Trophoblast cell (in vitro differentiated cells and primary cell): ENCODE data around the gene EVPLL.
"Not testable (repeated sequence)": the region's sequence is repeated elsewhere in the genome, so short reads cannot be mapped to it uniquely, and the experiment has no call there.

Experiments
- DNase-seq, 2 donors: peaks; one replicate each; pipeline ENCODE4 v3.0.0-alpha.2; 2016
- H2AFZ ChIP-seq: 2 replicates; pipeline ENCODE4 v1.6.1; 2013; ENCODE audit warnings: low read length, moderate library complexity, mild to moderate bottlenecking; ENCODE audit not compliant: insufficient read depth, poor library complexity
- H2AK5ac ChIP-seq: 2 replicates; pipeline ENCODE4 v1.6.1; 2013; ENCODE audit warnings: mild to moderate bottlenecking, low read length
- H2BK120ac ChIP-seq: 2 replicates; pipeline ENCODE4 v1.6.1; 2013; ENCODE audit warnings: low read length, mild to moderate bottlenecking, moderate library complexity; ENCODE audit not compliant: insufficient read depth, poor library complexity
- H2BK12ac ChIP-seq: 2 replicates; pipeline ENCODE4 v1.6.1; 2013; ENCODE audit warnings: mild to moderate bottlenecking, low read length, moderate library complexity
- H2BK5ac ChIP-seq: 2 replicates; pipeline ENCODE4 v1.6.1; 2013; ENCODE audit warnings: low read length, low read depth, moderate library complexity, mild to moderate bottlenecking; ENCODE audit not compliant: poor library complexity
- H3K14ac ChIP-seq: 2 replicates; pipeline ENCODE4 v1.6.1; 2013; ENCODE audit warnings: mild to moderate bottlenecking, low read length
- H3K18ac ChIP-seq: 2 replicates; pipeline ENCODE4 v1.6.1; 2013; ENCODE audit warnings: mild to moderate bottlenecking, low read length
- H3K23ac ChIP-seq: 2 replicates; pipeline ENCODE4 v1.6.1; 2013; ENCODE audit warnings: low read length
- H3K27ac ChIP-seq: 2 replicates; pipeline ENCODE4 v1.5.1; 2013; ENCODE audit warnings: low read depth, mild to moderate bottlenecking, inconsistent platforms, low read length, moderate library complexity
- H3K27me3 ChIP-seq: 2 replicates; pipeline ENCODE4 v1.6.1; 2013; ENCODE audit warnings: inconsistent platforms, mild to moderate bottlenecking, low read length, moderate library complexity; ENCODE audit not compliant: insufficient read depth
- H3K36me3 ChIP-seq, 2 experiments: 1 replicate in 1 of 2; 2 replicates in 1 of 2; pipeline ENCODE4 v1.6.1; 2013; ENCODE audit warnings: low read length in 2 of 2, mild to moderate bottlenecking in 2 of 2, moderate library complexity in 1 of 2; ENCODE audit not compliant: insufficient read depth in 2 of 2, control insufficient read depth in 1 of 2
- H3K4ac ChIP-seq: 2 replicates; pipeline ENCODE4 v1.6.1; 2013; ENCODE audit warnings: low read depth, mild to moderate bottlenecking, low read length, moderate library complexity
- H3K4me1 ChIP-seq, 2 experiments: 1 replicate in 1 of 2; 2 replicates in 1 of 2; pipeline ENCODE4 v1.6.1; 2013; ENCODE audit warnings: low read length in 2 of 2, mild to moderate bottlenecking in 2 of 2, moderate library complexity in 1 of 2; ENCODE audit not compliant: insufficient read depth in 2 of 2, control insufficient read depth in 1 of 2
- H3K4me2 ChIP-seq: 2 replicates; pipeline ENCODE4 v1.6.1; 2013; ENCODE audit warnings: inconsistent platforms, mild to moderate bottlenecking, low read length, moderate library complexity
- H3K4me3 ChIP-seq: 2 replicates; pipeline ENCODE4 v1.5.1; 2013; ENCODE audit warnings: mild to moderate bottlenecking, low read depth, low read length, inconsistent platforms
- H3K79me1 ChIP-seq: one replicate; pipeline ENCODE4 v1.6.1; 2013; ENCODE audit warnings: low read length
- H3K79me2 ChIP-seq: 2 replicates; pipeline ENCODE4 v1.6.1; 2013; ENCODE audit warnings: low read length, mild to moderate bottlenecking; ENCODE audit not compliant: control insufficient read depth, insufficient read depth, poor library complexity
- H3K9ac ChIP-seq: 2 replicates; pipeline ENCODE4 v1.6.1; 2013; ENCODE audit warnings: mild to moderate bottlenecking, low read length
- H3K9me3 ChIP-seq: 2 replicates; pipeline ENCODE4 v1.6.1; 2013; ENCODE audit warnings: low read depth, mild to moderate bottlenecking, control low read depth, inconsistent platforms, low read length; ENCODE audit not compliant: insufficient read depth
- H4K12ac ChIP-seq: 2 replicates; pipeline ENCODE4 v1.6.1; 2013; ENCODE audit warnings: low read depth, mild to moderate bottlenecking, low read length, moderate library complexity
- H4K8ac ChIP-seq: 2 replicates; pipeline ENCODE4 v1.6.1; 2013; ENCODE audit warnings: low read depth, mild to moderate bottlenecking, low read length, moderate library complexity
- H4K91ac ChIP-seq: one replicate; pipeline ENCODE4 v1.6.1; 2013; ENCODE audit warnings: low read depth, mild to moderate bottlenecking, low read length, moderate library complexity
- WGBS: extraction: QIAGEN DNeasy Blood & Tissue Kit; methylation state at CpG from one replicate; pipeline ENCODE4 v1.1.7; 2013; ENCODE audit warnings: missing lambda C conversion rate; ENCODE audit not compliant: insufficient read length, insufficient coverage; ENCODE audit errors: extremely low coverage; 5-methylcytosine and 5-hydroxymethylcytosine counted together

EVPLL gene

DNA sequence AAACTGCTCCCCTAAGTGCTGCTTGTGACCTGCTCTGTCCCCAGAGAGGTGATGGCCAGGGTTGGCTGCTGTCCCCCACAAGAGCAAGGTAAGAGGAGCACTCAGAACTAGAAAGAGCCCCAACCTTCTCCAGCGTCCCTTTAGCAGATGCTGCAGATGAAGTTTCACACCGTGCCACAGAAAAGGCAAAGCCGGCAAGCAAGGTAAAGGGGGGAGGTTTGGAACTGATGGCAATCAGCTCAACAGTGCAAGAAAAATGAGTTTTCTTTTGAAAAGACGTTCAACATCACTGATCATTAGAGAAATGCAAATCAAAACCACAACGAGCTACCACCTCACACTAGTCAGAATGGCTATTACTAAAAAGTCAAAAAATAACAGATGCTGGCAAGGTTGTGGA, 26.0 kb downstream of the EVPLL start:
- H3K4ac ChIP-seq, H3K18ac ChIP-seq, H2BK12ac ChIP-seq, H3K27me3 ChIP-seq, H3K9ac ChIP-seq, H2AK5ac ChIP-seq, H3K4me3 ChIP-seq, H3K9me3 ChIP-seq, DNase-seq, H4K91ac ChIP-seq, H4K12ac ChIP-seq, H2BK120ac ChIP-seq, H3K36me3 ChIP-seq, H2AFZ ChIP-seq, H3K27ac ChIP-seq, H3K23ac ChIP-seq, H3K14ac ChIP-seq, H3K79me2 ChIP-seq, H2BK5ac ChIP-seq, H3K4me2 ChIP-seq, H3K79me1 ChIP-seq, H3K4me1 ChIP-seq, H4K8ac ChIP-seq: not testable (repeated sequence)
- WGBS: no CpG with 5 or more reads among the region's 5 CpGs

- H2BK120ac ChIP-seq, H3K9me3 ChIP-seq, H2BK12ac ChIP-seq, H3K9ac ChIP-seq, H4K8ac ChIP-seq, H3K4me3 ChIP-seq, H3K4ac ChIP-seq, H4K12ac ChIP-seq, H2AK5ac ChIP-seq, H3K36me3 ChIP-seq, H2AFZ ChIP-seq, H3K14ac ChIP-seq, H3K79me2 ChIP-seq, H3K4me1 ChIP-seq, H3K27ac ChIP-seq, H3K18ac ChIP-seq, H2BK5ac ChIP-seq, H4K91ac ChIP-seq, H3K79me1 ChIP-seq, H3K4me2 ChIP-seq, H3K27me3 ChIP-seq, H3K23ac ChIP-seq: not testable (repeated sequence)
- DNase-seq: peak in 1 of 2 donors; percentile 2
- WGBS: no CpG with 5 or more reads among the region's 3 CpGs
These were observed 31.3 kb downstream of the EVPLL start for GRCh38 chr17:18408906-18409305.

GRCh38 chr17:18409321-18409720, 31.7 kb downstream of the EVPLL start:
- H3K23ac ChIP-seq, H2BK12ac ChIP-seq, H2AFZ ChIP-seq, H4K8ac ChIP-seq, H2AK5ac ChIP-seq, H3K27ac ChIP-seq, H3K79me1 ChIP-seq, DNase-seq, H4K12ac ChIP-seq, H3K4me2 ChIP-seq, H3K79me2 ChIP-seq, H3K9me3 ChIP-seq, H3K18ac ChIP-seq, H2BK120ac ChIP-seq, H4K91ac ChIP-seq, H2BK5ac ChIP-seq, H3K36me3 ChIP-seq, H3K4me1 ChIP-seq, H3K9ac ChIP-seq, H3K27me3 ChIP-seq, H3K4me3 ChIP-seq, H3K4ac ChIP-seq, H3K14ac ChIP-seq: not testable (repeated sequence)
- no CpG with 5 or more reads among the region's 6 CpGs for WGBS

- not testable (repeated sequence) for H2AFZ ChIP-seq, H3K18ac ChIP-seq, H3K27ac ChIP-seq, H3K9me3 ChIP-seq, H3K23ac ChIP-seq, H2BK12ac ChIP-seq, H2BK5ac ChIP-seq, H3K4me1 ChIP-seq, H3K79me1 ChIP-seq, H3K79me2 ChIP-seq, H3K36me3 ChIP-seq, H3K27me3 ChIP-seq, H2BK120ac ChIP-seq, H2AK5ac ChIP-seq, DNase-seq, H3K9ac ChIP-seq, H4K12ac ChIP-seq
- peak overlapping the region; percentile 20 for H3K14ac ChIP-seq
- 100% methylated on average over 1 of the region's 11 CpGs for WGBS
- H3K4ac ChIP-seq: peak overlapping the region; percentile 19
- H3K4me2 ChIP-seq: peak overlapping the region; percentile 79
- peak overlapping the region; percentile 51 for H3K4me3 ChIP-seq
- peak overlapping the region; percentile 9 for H4K8ac ChIP-seq
- H4K91ac ChIP-seq: peak overlapping the region; percentile 50
These were observed 33.2 kb downstream of the EVPLL start for GRCh38 chr17:18410736-18411135.
